ENCODE data around the gene STUB1. TPM values are rescaled to one million over a fixed set of nuclear protein-coding genes. Genes with fewer than 3 reads are reported as not detected.

STUB1 gene
- 97.2 and 118 TPM in 2 replicates for total RNA-seq

GRCh38 chr16:679814-680624 lies at the start of gene STUB1:
Gene STUB1 (plus strand): TSS chr16:680410. CDS start chr16:680526, 116 bp downstream.

GRCh38 chr16:630815-631405 lies 49.3 kb upstream of the STUB1 start, which contains the start of gene WFIKKN1:
Gene WFIKKN1 (plus strand): TSS chr16:630985. CDS start chr16:631254, 269 bp downstream.

GRCh38 chr16:636206-637080 lies 43.8 kb upstream of the STUB1 start, which contains the start of gene METTL26:
Gene METTL26 (minus strand): TSS chr16:636305. CDS start chr16:636290, 15 bp downstream.

DNA sequence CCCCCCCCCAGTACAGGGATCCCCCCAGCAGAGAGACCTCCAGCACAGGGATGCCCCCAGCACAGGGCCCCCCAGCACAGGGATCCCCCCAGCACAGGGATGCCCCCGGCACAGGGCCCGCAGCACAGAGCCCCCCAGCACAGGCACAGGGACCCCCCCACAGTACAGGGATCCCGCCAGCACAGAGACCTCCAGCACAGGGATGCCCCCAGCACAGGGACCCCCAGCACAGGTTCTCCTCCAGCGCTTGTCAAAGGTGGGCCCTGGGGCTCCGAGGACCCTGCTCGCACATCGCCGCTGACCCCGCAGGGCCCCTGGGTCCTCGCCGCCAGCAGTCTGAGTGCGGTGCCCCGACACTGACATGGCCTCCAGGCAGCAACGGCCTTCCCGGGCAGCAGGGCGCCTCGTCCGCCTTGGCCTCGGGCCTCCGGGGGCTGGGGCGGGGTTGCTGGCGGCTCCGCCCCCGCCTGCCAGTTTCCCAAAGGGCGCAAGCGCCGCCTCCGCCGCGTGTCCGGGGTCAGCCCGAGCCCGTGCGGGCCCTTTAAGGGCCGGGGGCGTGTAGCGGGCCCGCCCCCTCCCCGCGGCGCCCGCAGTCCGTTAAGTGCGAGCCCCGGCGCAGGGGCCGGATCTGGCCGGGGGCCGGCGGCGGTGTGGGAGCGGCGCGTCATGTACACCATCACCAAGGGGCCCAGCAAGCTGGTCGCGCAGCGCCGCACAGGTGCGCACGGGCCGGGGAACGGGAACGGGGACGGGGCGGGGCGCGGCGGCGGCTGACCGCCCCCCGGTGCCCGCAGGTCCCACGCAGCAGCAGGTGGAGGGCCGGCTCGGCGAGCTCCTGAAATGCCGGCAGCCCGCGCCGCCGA lies 38.7 kb upstream of the STUB1 start, which contains the start of gene MCRIP2:
TSS of gene MCRIP2 (plus strand) at position 503 of the 863 bp plus-strand sequence. CDS start at position 667, 164 bp downstream.

DNA sequence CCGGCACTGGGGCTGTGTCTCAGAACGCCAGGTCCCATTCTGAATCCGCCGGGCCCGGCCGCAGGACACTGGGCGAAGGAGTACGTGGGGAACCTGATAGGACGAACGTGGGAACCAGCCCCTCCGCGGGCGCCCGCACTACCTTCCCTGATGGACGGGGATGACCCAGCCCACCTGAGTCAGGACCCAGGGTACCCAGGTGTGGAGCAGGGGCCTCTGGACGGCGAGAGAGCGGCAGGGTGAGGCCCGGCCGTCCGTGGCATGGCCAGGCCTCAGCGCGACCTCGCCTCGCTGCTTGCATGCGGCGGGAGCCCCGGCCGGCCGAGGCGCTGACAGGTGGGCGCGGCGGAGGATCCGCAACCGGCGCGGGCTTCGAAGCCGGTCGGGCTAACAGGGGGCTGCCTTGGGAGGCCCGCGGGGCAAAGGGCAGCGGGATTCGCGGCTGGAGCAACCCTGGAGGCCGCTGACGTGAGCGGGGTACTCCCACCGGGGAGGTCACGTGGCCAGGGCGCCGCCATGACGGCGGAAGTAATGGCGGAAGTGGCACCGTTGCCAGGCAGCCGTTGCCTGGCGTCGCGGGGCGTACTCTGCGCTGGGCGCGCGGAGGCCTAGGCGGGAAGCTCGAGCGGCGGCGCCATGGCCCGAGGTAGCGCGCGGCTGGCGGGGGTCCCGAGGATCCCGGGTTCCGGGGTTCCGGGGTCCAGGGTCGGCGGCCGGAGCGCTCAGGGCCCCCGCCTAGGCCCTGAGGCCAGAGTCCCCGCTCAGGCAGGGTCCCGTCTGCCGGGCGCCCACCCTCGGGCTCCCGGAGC lies 31.2 kb upstream of the STUB1 start, which contains the start of gene WDR90:
TSS of gene WDR90 (plus strand) at position 585 of the 809 bp plus-strand sequence. CDS start at position 637, 52 bp downstream.

GRCh38 chr16:667780-668518 lies 12.3 kb upstream of the STUB1 start, which contains the start of gene RHOT2:
Gene RHOT2 (plus strand): TSS chr16:668132. CDS start chr16:668200, 68 bp downstream.

DNA sequence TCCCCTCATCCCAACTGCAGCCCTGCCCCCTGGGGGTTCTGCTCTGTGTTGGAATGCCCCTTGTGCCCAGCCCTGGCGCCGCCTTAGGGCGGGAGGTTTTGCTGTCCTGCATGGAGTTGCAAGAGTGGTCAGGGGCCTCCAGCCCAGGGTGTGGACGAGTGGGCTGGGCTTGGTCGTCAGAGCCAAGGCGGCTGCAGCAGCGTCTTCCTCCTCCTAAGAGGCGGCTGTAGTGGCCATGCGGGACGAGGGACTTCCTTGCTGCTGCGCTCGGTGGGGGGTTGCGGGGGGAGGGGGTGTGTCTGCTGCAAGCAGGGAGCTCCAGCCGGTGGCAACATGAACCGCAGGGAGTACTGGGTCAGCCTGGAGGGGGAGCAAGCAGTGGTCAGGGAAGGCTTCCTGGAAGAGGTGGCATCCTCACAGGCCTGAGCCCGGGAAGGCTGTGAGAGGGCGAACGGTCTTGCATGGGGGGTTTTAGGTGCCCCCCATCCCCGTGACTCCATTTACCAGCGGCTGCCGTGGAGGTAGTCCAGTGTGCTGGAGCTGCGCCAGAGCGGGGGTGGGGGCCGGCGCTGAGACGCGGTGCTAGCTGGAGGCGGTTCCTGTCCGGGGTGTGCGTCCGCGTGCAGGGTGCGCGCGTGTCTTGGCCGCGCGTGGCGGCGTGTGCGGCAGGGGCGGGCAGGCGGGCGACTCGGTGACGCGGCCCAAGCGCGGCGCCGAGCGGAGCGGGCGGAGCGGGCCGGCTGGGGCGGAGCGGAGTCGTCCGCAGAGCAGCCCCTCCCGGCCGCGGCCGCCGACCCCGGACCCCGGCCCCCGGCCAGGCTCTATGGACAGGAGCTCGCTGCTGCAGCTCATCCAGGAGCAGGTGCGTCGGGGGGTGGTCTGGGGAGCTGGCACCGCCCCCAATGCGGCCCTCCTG lies 5.0 kb upstream of the STUB1 start, which contains the start of gene RHBDL1:
TSS of gene RHBDL1 (plus strand) at position 704 of the 916 bp plus-strand sequence. CDS start at position 824, 120 bp downstream.

GRCh38 chr16:684071-684794 lies 4.0 kb downstream of the STUB1 start, which contains the start of gene JMJD8:
Gene JMJD8 (minus strand): TSS chr16:684334. CDS start chr16:684319, 15 bp downstream.

GRCh38 chr16:705431-706188 lies 25.4 kb downstream of the STUB1 start, which contains the start of gene FBXL16:
Gene FBXL16 (minus strand): TSS chr16:705801. CDS start chr16:697405, 8,396 bp downstream.

DNA sequence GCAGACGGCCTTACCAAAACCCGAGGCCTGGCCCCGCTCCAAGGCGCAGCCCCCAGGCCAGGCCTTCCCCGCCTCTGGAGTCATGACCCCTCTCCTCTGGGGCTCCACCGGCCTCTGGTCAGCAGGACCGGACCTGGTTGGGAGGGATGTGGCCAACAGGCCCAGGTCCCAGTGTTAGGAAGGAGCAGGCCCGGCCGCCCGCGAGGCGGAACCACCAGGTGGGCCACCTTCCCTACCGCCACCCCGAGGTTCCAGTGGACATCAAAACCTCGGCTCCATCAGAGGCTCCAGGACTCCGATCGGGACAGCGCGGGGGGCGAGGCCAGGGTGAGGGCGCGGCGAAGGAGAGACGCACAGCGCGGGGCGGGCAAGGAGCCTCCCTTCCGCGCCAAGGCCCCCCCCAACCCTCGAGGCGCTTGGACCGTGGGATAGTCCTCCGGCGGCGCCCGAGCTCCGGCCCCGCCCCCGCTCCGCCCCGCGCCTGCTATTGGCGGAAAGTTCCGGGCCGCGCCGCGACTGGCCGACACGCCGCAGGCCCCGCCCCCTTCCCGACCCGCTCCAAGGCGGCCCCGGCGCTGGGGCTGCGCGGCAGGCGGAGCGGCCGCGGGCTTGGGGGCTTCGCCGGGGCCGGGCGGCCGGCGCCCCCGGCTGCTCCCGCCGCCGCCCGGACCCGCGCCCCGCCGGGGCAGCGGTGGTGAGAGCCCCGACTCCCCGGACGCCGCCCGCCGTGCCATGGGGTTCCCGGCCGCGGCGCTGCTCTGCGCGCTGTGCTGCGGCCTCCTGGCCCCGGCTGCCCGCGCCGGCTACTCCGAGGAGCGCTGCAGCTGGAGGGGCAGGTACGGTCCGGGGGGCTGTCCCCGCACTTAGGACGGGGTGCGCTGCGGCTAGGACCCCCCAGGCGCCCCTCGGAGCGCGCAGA lies 34.6 kb downstream of the STUB1 start, which contains the start of gene METRN:
TSS of gene METRN (plus strand) at position 561 of the 919 bp plus-strand sequence. CDS start at position 733, 172 bp downstream.

DNA sequence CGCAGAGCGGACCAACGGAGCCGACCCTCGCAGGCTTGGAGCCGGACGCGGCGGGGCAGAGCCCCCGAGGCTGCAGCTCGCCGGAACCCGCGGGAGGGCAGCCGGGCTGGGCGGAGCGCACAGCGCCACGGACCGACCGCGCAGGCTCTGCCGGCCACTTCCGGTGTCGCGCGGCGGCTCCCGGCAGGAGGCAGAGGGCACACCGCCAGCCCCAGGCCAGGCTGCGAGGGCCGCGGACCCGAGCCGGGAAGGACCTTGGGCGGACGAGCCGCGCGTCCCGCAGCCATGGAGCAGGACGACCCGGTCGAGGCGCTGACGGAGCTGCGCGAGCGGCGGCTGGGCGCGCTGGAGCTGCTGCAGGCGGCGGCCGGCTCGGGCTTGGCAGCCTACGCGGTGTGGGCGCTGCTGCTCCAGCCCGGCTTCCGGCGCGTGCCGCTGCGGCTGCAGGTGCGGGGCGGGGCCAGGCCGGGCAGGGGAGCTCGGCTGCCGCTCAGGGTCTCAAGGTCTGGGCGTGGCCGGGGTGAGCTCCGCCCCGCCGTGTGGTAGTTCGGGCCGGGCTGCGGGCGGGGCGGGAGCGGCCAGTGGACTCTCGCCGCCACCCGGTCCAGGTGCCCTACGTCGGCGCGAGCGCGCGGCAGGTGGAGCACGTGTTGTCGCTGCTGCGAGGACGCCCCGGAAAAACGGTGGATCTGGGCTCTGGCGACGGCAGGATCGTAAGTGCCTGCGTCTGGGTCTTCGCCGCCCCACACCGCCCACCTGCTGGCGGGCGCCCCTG lies 41.0 kb downstream of the STUB1 start, which contains the start of gene ANTKMT:
TSS of gene ANTKMT (plus strand) at position 157 of the 775 bp plus-strand sequence. CDS start at position 286, 129 bp downstream.

DNA sequence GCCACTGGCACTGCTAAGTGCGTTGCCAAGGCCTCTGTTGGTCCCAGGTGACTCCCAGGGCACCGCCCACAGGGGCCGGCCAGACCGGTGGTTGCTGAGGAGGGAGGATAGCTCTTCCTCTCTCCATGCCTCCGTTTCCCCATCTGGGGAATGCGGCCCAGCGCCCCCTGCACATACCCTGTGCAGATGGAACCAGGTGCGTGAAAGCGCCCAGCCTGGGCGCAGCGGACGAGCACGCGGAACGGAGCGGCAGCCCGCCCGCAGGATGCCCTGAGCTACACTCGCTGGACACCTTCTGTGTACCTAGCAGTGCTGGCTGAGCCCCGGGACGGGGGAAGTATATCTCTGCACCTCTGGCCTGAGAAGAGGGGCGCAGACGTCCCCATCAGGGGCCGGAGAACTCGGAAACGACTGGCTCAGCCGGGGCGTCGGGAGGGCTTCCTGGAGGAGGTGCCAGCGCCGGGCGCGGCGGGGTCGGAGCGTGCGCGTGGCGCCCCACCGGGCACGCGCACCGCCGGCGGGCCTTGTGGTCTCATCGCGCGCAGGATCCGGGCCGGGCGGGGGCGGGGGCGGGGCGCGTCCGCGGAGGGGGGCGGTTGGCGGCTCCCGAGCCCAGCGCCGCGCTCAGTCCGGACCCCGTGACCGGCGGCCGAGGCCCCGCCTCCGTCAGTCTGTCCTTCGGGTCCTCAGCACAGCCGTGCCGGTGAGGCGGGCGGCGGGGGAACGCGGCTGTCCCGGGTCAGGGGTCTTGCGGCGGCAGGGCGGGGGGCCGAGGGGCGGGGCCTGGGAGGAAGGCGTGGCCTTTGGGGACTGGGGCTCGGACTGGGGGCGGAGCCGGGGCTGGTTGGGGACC lies 46.5 kb downstream of the STUB1 start, which contains the start of the genes CCDC78 and HAGHL:
TSS of gene CCDC78 (minus strand) at position 6 of the 853 bp plus-strand sequence. CDS start 76 bp downstream, outside the sequence.
TSS of gene HAGHL (plus strand) at position 669 of the 853 bp plus-strand sequence. CDS start 404 bp downstream, outside the sequence.

